Stimulated activated CD4-positive, alpha-beta T cell treated with anti-CD3 and anti-CD28 coated beads, Interleukin-2, amount 100 ng/mL, for 4 hours (primary cell): ENCODE measurements around the gene NSUN5.
"Not testable (repeated sequence)": the region's sequence is repeated elsewhere in the genome, so short reads cannot be mapped to it uniquely, and the experiment has no call there.

Experiments
- DNase-seq: peaks from one replicate; pipeline ENCODE4 v3.0.0-alpha.2; 2020; ENCODE audit warnings: low read depth

Gene NSUN5

GRCh38 chr7:73325424-73325823 lies 16.8 kb upstream of the NSUN5 start:
- DNase-seq, result not testable (repeated sequence)

DNA sequence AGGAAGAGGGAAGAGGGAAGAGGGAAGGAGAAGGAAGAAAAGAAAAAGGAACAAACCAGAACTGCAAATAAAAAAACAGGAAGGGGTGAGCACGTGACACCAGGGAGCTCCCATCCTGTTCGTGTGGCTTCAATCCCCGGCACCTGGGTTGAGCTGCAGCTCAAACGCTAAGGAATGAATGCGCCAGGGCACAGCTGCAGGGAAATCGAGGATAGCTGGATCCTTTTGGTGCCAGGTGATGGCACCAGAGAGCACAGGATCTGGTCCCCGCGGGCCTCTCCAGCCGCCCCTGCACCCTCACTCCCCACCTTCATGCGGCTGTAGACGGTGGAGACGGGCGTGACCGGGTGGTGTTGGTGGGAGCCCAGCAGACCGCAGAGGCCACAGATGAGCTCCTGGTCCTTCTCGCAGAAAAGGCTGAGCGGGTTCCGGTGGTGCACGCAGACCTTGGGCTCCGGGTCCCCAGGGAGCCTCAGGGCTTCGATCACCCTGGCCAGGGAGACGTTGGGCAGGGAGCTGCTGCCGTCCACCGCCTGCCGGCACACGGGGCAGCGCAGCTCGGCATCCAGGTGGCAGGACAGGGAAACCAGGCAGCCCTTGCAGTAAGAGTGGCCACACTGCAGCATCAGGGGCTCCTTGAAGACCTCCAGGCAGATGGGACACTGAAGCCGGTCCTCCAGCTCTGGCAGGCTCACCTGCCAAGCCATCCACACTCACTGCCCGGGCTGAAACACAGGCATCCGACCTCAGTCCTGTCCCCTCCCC lies 15.6 kb upstream of the NSUN5 start:
- peak; percentile 21 for DNase-seq

DNA sequence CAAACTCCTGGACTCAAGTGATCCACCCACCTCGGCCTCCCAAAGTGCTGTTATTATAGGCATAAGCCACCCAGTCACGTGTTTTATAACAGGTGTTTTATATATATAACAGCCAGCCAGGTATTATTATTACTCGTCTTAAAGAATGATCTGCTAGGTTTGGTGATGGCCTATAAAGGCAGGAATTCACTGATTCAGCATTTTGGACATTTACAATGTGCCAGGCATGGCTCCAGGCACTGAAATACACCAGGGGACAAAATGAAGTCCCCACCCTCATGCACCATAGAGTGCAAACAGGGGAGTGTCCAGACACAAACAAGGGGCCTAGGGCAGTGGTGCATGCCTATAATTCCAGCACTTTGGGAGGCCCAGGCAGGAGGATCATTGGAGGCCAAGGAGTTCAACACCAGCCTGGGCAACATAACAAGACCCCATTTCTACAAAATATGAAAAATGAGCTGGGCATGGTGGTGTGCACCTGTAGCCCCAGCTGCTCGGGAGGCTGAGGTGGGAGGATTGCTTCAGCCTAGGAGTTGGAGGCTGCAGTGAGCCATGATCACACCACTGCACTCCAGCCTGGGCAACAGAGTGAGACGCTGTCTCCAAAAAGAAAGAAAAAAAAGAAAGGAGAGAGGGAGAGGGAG lies 14.9 kb upstream of the NSUN5 start:
- DNase-seq, result not testable (repeated sequence)

DNA sequence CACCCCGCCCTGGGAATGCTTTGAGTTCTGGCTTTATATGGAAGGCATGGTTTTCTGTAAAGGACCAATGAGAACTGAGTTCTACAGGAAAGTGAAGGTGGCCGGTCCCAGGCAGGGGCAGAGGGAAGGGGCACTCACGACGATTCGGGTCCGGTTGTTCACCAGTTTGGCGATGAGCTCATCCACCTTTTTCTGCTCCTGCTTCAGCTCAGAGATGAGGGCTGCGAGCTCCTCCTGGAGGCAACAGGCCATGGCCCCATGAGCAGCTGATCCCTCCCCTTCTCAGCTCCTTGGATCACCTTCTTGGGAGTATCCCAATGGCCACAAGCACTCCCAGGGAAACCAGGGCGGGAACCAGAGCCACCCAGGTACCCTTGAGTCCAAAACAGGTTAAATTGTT lies 11.4 kb upstream of the NSUN5 start:
- not testable (repeated sequence) for DNase-seq

- not testable (repeated sequence) for DNase-seq
Measured at GRCh38 chr7:73319541-73319940, 10.9 kb upstream of the NSUN5 start.

DNA sequence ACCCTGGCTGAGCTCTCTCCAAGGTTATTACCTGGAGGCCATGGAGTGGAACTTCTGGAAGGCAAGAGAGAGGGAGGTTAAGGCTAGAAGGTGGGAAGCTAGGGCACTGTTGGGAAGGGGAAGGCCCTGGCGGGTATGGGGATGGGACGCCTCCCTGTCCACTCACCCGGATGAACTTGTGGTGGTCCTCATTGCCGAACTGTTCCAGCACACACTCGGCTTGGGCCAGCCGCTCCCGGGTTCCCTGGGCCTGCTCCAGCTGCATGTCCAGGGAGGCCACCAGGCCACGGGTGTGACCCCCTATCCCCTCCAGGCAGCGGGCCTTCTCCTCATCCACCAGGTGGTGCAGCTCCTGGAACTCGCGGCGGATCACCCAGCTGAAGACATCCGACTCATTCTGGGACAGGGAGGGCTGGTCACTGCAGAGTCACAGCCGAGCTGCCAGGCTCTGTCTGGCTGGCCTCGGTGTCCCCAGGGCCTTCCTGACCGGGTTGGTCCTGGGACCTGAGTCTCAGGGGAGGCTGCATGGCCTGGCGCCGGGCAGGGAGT lies 10.1 kb upstream of the NSUN5 start:
- DNase-seq, result not testable (repeated sequence)

DNA sequence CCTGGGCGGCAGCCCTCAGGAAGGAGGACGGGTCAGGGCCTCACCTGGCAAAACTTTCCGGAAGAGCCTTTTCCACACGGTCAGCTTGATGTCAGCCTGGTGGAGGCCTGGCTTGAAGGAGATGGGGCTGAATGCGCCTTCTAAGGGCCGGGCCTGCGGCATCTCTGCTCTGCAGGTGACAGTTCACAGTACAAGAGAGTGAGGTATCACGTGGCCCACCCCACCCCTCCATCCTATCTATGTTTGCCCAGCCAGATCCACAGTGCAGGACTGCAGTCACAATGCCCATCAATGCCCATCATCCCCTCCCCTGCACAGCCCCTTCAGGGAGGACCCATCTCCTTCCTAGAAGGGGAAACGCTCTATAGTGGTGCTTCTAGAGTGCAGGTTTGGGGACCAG lies 7.9 kb upstream of the NSUN5 start:
- DNase-seq, result no peak

- DNase-seq, result no peak
Measured at GRCh38 chr7:73314271-73314670, 5.6 kb upstream of the NSUN5 start.

DNA sequence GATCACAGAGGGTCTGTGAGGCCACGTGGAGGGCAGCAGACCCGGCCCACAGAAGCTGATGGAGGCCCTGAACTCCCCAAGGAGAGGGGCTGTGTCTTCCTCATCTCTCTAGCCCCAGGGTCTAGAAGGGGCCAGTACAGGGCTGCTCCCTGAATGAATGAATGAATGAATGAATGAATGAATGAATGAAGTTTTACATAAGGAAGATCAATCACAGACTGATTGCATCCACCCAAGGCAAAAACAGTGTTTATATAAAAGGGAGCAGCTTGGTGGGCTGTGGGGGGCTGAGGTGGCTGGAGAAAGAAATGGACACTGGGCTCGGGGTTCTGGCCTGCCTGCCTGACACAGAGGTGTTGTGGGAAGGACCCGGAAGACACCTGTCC lies 4.9 kb upstream of the NSUN5 start:
- no peak for DNase-seq

- DNase-seq, result no peak
Measured at GRCh38 chr7:73312831-73313520, 4.3 kb upstream of the NSUN5 start.

DNA sequence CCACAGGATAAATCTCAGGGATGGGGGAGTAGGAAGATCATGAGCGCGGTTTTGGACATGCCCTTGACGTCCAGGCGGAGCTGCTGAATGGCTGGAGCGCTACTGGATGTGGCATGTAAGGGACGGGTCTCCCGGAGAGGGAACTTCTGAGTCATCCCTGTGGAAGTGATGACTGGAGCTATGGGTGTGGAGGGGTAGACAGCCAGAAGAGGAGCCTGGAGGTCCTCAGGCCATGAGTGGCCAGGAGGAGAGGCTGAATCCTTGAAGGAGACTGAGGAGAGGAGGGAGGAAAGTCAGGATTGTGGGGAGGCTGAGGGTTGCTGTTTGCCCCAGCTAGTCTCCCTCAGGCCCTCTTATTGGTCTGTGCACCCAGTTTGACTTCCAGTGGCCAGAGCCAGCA lies 2.8 kb upstream of the NSUN5 start:
- not testable (repeated sequence) for DNase-seq

DNA sequence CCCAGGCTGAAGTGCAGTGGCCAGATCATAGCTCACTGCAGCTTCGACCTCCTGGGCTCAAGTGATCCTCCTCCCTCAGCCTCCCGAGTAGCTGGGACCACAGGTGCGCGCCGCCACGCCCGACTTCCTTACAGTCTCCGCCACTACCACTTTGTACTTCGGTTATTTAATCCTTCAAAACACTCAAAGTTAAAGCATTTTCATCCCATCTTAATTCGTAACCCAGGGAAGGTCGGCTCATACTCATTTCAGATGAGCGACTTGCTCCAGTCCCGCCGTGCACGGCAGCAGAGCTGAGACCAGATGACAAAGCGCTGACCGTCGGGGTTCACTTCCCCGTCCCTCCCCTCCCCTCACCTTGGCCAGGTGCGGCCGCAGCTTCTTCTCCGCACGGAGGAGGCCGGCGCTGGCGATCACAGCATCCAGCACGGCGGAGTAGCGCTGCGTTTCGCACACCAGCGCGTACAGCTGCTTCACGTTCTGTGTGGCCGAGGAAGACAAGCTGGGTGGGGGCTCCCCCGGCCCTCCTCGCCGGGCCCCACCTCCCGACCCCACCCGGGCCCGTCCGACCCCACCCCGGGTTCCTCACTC lies 457 bp downstream of the NSUN5 start:
- DNase-seq, result no peak

DNA sequence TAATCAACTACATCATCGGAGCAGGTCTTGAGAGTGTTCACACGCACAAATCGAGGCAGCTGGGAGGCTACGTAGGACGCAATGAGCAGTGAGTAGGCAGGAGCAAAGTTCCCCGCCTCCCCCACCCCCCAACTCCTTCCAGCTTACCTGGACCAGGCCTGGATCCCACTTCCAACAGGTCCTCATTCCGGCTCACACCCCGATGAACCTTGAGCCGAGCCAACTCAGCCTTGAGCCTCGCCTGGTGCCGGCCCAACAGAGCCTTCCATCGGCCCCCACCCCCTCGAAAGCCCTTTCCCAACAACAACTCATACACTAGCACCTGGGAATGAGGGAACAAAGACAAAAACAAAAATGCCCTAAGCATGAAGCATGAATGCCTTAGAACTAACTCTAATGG lies 1.2 kb downstream of the NSUN5 start:
- DNase-seq, result no peak

GRCh38 chr7:73304612-73305387 lies 3.8 kb downstream of the NSUN5 start:
- not testable (repeated sequence) for DNase-seq

- DNase-seq, result no peak
Measured at GRCh38 chr7:73304071-73304470, 4.6 kb downstream of the NSUN5 start.

DNA sequence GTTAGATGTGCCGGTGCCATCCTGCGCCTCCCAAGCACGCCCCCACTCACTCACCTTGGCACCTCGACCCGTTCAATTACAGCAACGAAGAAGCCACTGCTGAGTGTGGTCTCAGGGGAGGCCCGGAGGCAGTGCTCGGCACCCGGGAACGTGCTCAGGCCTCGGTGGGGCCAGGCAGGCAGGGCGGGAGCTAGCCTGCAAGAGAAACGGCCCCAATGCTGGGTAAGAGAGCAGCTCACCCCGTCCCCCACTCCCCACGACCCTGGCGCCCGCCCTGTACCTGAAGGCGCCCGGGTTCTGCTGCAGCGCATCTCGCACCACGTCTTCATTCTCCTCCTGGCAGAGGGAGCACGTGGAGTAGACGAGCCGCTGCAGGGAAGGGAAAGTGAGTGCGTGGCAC lies 5.1 kb downstream of the NSUN5 start:
- DNase-seq, result no peak

DNA sequence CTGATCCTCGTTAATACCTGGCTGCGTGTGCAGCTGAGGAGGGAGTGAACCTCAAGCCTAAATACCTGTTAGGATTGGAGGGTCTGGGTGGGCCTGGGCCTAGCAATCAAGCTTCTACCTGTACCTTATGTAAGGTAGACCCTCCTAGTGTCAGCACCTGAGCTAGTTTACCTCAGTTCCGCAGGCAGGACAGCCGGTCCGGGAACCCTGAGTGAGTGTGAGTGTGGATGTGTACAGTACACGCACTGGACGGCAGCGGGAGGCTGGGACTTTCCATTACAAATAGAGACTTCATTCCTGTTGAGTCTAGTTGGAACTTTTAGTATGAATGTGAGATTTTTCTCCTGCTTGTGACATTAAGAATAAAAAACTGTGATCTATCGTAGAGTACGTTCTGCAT lies 5.8 kb downstream of the NSUN5 start:
- DNase-seq, result not testable (repeated sequence)

DNA sequence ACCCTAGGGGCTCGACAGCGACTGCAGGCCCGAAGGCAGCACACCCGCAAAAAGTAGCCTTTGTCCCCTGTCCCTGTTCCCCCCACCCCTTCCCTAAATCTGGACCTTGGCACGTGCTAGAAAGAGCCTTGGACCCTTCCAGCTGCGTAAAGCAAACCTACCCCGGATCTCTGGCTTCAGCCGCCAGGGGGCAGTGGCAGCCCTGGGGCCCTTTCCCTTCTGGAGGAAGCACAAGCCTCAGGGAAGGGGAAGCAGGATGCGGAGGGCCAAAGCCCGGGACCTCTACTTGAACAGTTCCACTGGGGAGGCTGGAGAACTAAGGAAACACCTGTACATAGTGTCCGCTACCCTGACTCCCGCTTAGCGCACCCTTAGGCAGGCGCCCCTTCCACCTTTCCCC lies 7.5 kb downstream of the NSUN5 start:
- DNase-seq, result not testable (repeated sequence)

DNA sequence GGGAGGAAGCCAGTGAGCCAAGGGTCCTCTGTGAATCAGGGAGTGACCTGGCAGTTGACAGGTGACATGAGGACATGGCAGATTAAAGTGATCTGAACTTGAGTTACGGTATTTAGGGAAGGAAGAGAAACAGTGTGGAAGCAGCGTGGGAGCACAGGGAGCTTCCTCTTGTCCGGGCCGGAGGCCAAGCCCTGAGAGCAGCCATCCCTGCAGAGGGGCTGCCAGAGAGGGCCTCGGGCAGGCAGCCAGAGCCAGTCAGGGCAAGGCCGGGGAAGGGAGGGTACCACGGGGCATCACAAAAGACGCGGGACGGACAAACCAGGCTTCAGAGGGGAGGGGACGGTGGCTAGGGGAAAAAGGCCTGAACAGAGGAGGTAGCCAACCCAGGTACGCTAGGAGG lies 8.8 kb downstream of the NSUN5 start:
- not testable (repeated sequence) for DNase-seq

DNA sequence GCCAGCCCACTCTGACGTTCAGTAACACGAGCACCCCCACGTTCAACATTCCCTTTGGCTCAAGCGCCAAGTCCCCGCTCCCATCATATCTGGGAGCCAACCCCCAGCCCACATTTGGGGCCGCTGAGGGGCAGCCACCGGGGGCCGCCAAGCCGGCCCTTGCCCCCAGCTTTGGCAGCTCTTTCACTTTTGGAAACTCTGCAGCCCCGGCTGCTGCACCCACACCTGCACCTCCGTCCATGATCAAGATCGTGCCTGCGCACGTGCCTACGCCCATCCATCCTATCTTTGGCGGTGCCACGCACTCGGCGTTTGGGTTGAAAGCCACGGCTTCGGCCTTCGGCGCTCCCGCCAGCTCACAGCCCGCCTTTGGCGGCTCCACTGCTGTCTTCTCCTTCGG lies 10.9 kb downstream of the NSUN5 start:
- DNase-seq, result not testable (repeated sequence)

DNA sequence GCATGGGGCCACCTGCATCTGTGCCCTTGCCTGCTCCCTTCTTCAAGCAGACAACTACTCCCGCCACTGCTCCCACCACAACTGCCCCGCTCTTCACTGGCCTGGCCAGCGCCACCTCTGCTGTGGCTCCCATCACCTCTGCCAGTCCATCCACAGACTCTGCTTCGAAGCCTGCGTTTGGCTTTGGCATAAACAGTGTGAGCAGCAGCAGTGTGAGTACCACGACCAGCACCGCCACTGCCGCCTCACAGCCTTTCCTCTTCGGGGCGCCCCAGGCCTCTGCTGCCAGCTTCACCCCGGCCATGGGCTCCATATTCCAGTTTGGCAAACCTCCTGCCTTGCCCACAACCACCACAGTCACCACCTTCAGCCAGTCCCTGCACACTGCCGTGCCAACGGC lies 11.4 kb downstream of the NSUN5 start:
- not testable (repeated sequence) for DNase-seq

- not testable (repeated sequence) for DNase-seq
Measured at GRCh38 chr7:73277210-73277609, 31.4 kb downstream of the NSUN5 start.
